Heart left ventricle (tissue), 16 donors: ENCODE data around the gene FAM53B. TPM values are rescaled to one million over a fixed set of nuclear protein-coding genes. Genes with fewer than 3 reads are reported as not detected.

Experiments used
- ATAC-seq, 4 donors: fragments of 200-7000 bp; cut with Tn5 transposase; one replicate each; pipeline ENCODE4 v1.9.1; 2020 to 2022; ENCODE audit warnings: moderate library complexity in 4 of 4, mild to moderate bottlenecking in 3 of 4, moderate number of reproducible peaks in 1 of 4
- DNase-seq, 5 donors: peaks; one replicate each; pipeline ENCODE4 v3.0.0-alpha.2; 2020
- H3K27ac ChIP-seq, 12 donors: fragments of 200-600 bp; sonication (generic) in 4 of 12; one replicate each; pipeline versions ENCODE4 v1.5.0 to v1.8.0; 2016 to 2022; ENCODE audit warnings: mild to moderate bottlenecking in 2 of 12
- H3K27me3 ChIP-seq, 9 donors: fragments of 200-600 bp; sonication (generic) in 2 of 9; one replicate each; pipeline versions ENCODE4 v1.5.1 to v1.8.0; 2016 to 2022; ENCODE audit warnings: mild to moderate bottlenecking in 3 of 9
- H3K36me3 ChIP-seq, 9 donors: fragments of 200-600 bp; sonication (generic) in 2 of 9; one replicate each; pipeline versions ENCODE4 v1.5.0 to v1.8.0; 2018 to 2022; ENCODE audit warnings: mild to moderate bottlenecking in 2 of 9
- H3K4me1 ChIP-seq, 12 donors: fragments of 200-600 bp; sonication (generic) in 4 of 12; one replicate each; pipeline versions ENCODE4 v1.5.0 to v1.8.0; 2016 to 2022; ENCODE audit warnings: mild to moderate bottlenecking in 3 of 12
- H3K4me3 ChIP-seq, 12 donors: fragments of 200-600 bp; sonication (generic) in 4 of 12; one replicate each; pipeline versions ENCODE4 v1.5.0 to v1.8.0; 2017 to 2022; ENCODE audit warnings: mild to moderate bottlenecking in 9 of 12, moderate library complexity in 4 of 12
- H3K9me3 ChIP-seq, 12 donors: fragments of 200-600 bp; sonication (generic) in 4 of 12; one replicate each; pipeline versions ENCODE4 v1.5.0 to v1.8.0; 2016 to 2022; ENCODE audit warnings: mild to moderate bottlenecking in 1 of 12
- POLR2A ChIP-seq, 2 donors: fragments of 450-650 bp; IDR thresholded peaks; one replicate each; pipeline ENCODE4 v1.6.1; 2017; ENCODE audit warnings: antibody characterized with exemption in 2 of 2, mild to moderate bottlenecking in 2 of 2, moderate library complexity in 2 of 2
- WGBS, 4 donors: extraction: QIAGEN DNeasy Blood & Tissue Kit in 2 of 4; methylation state at CpG; one replicate each; pipeline versions ENCODE4 v1.1.5 to v1.1.7; 2013 to 2018; 5-methylcytosine and 5-hydroxymethylcytosine counted together
- intact Hi-C, 10 donors: fragments of 100-400 bp; cut with DNase I; formaldehyde crosslinking; loops; one replicate each; pipeline versions ENCODE4 v1.11.1 to v1.14.2; 2022
- polyA plus RNA-seq, 2 donors: library from polyadenylated mRNA; stranded (reverse); fragments of 200-250 nt; gene quantifications; one replicate each; pipeline ENCODE4 v1.2.3, GENCODE V29; 2013
- total RNA-seq, 9 donors: library from RNA; depleted of rRNA in 2 of 9; stranded (reverse); fragments of >200 nt in 2 of 9; fragmentation: NEBNext Ultra II Directional in 3 of 9; extraction: Animal tissue kit (Norgen Biotek cat#: 25700) in 3 of 9; gene quantifications; one replicate each; pipeline versions ENCODE4 v1.1.0 to v1.2.4, GENCODE V29; 2016 to 2023
- TF ChIP-seq, protein P1 (sequence below), 12 donors: fragments of 200-600 bp; sonication (generic) in 4 of 12; IDR thresholded peaks; one replicate each; pipeline versions ENCODE4 v1.5.0 to v1.8.0; 2018 to 2022; ENCODE audit warnings: antibody characterized with exemption in 12 of 12, mild to moderate bottlenecking in 5 of 12
- donor health status: ischemic (EF 13 %, LVEDD 7.1; RV severe dilation, severe dysfunction).
- donor health status: healthy with polysubstance abuse.
- donor health status: DM: no; HTN: yes; CAD: no.
- donor health status: DM: no; HTN: no; CAD: no.
- donor health status: ischemic (EF 25% LVEDD 6.9; RV normal size, moderate dysfunction).
- donor health status: ischemic (EF 25% LVEDD 5.7; RV mildly dilated, moderate dysfunction).
- donor health status: healthy.
- donor health status: DM: yes; HTN: yes; CAD: no.
- donor health status: ischemic (EF 35%, LVEDD 5.7; RV mildly dilated, moderate dysfunction).
- donor health status: nonischemic (EF 11% LVEDD 7.7; RV severe dilation, severe dysfunction).
- donor health status: DM: yes; HTN: yes; CAD: no.
- donor health status: PGD.
- donor health status: ischemic (EF 29% LVEDD 5.4; RV normal size, mild dysfunction).
- donor health status: nonischemic (EF 23%, LVEDD 6.1; RV moderate dilation, normal function).

Gene FAM53B
- total and polyA plus RNA-seq, 11 donors: 23.7 to 57.7 (median 35.5) TPM

DNA sequence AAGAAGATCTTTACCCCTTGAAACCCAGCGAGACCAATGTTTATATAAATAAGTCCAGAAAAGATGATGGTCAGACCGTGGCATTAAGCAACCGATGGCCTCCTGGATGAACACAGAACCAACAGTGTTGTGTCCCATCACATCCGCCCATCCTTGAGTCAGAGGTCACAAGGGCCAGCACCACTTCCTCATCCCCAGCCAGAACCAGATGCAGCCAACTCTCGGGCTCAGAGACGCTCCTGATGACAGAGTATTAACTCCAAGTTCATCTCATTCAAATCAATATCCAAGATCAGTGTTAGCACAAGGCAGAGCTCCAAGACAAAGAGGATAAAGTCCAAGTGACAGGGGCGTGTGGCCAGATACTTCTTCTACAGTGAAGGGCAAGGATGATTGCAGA, 63.5 kb downstream of the FAM53B start:
- Histone ChIP-seq H3K9me3 (no peaks in the 10 kb centered on the region), H3K27me3 (no peaks in the 10 kb centered on the region), H3K36me3 (peaks cover 0 to 22% (median 18%) of the 10 kb centered on the region in 9 donors), H3K4me3 (no peak overlapping the region), H3K4me1 (peaks cover 16 to 99% (median 79%) of the 10 kb centered on the region in 12 donors), H3K27ac (peak overlapping the region in 6 of 12 donors; percentile 3 to 62 (median 20))
- DNase-seq (peak in 2 of 5 donors; percentile 59 to 64), ATAC-seq (peak in 1 of 4 donors; percentile 16)
- intact Hi-C loops: loop anchor here in 6 of 10 donors (5.0 to 10.0 kb wide), 2 partner anchors 33 to 54 kb away; no protein-coding TSS in a partner anchor
- WGBS, 4 donors: 63 to 74% (median 70%) methylated on average over 7 of the region's 7 CpGs
- TF ChIP-seq POLR2A (IDR thresholded peaks at IDR 0.05): no peak
- TF ChIP-seq, protein P1, sequence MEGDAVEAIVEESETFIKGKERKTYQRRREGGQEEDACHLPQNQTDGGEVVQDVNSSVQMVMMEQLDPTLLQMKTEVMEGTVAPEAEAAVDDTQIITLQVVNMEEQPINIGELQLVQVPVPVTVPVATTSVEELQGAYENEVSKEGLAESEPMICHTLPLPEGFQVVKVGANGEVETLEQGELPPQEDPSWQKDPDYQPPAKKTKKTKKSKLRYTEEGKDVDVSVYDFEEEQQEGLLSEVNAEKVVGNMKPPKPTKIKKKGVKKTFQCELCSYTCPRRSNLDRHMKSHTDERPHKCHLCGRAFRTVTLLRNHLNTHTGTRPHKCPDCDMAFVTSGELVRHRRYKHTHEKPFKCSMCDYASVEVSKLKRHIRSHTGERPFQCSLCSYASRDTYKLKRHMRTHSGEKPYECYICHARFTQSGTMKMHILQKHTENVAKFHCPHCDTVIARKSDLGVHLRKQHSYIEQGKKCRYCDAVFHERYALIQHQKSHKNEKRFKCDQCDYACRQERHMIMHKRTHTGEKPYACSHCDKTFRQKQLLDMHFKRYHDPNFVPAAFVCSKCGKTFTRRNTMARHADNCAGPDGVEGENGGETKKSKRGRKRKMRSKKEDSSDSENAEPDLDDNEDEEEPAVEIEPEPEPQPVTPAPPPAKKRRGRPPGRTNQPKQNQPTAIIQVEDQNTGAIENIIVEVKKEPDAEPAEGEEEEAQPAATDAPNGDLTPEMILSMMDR (IDR thresholded peaks at IDR 0.05): no peak

DNA sequence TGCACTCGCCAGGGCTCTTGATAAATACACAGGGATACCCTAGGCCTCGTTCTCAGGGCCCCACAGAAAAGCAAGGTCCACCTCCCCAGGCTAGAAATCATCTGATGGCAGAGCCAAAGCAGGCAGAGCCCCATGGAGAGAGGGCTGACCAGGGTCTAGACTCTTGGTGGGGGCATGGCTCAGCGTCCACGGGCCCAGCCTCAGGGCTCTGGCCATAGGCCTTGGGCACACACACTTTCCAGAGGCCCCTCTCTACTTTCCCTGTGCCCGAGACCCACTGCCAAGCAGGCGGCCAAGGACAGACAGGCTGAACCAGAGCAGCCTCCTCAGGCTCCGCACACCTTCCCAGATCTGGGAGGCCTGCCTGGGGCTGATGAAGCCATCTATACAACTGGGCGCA, 64.8 kb downstream of the FAM53B start:
- Histone ChIP-seq H3K9me3 (no peaks in the 10 kb centered on the region), H3K4me3 (no peak overlapping the region), H3K27ac (peak overlapping the region in 10 of 12 donors; percentile 29 to 92 (median 82)), H3K27me3 (no peaks in the 10 kb centered on the region), H3K4me1 (peaks cover 16 to 99% (median 78%) of the 10 kb centered on the region in 12 donors), H3K36me3 (peaks cover 0 to 22% (median 18%) of the 10 kb centered on the region in 9 donors)
- intact Hi-C loops: loop anchor here in 5 of 10 donors (5.0 kb wide), 1 partner anchor 37 kb away; no protein-coding TSS in a partner anchor
- no peak for TF ChIP-seq POLR2A (IDR thresholded peaks at IDR 0.05)
- TF ChIP-seq, protein P1 (IDR thresholded peaks at IDR 0.05): no peak
- 77 to 93% (median 85%) methylated on average over 5 to 8 of the region's 8 CpGs for WGBS, 4 donors
- DNase-seq (peak in 1 of 5 donors; percentile 25), ATAC-seq (no peak)

DNA sequence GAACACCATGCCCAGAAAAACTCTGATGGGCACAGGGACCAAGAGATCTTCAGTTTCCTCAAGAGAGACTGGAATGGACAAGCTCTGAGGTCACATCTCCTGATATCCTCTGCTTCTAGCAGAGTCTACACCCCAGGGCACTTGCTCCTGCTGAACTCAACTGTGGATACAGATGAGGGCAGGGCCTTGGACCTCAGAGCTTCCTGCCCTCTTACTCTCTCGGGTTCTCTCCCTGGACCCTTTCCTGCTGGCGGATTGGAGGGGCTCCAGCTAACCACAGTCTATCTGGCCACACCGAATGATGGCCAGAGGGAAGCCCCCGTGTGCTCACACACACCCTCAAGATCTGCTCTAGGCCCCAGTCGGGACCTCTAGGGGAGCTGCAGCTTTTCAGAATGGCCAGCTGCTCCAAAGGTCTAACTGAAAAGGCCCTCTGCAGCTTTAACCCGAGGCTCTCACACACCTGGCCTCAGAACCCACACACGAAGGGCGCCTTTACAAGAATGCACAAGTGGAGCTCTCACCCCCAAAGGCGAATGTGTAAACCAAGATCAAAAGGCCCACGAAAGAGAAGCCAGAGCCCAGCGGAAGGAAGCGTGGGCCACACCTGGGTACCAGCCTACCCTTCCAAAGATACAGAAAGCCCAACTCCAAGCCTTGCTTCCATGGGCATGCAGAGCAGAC, 65.5 kb downstream of the FAM53B start:
- Histone ChIP-seq H3K27ac (peak overlapping the region in 11 of 12 donors; percentile 62 to 92 (median 86)), H3K9me3 (no peaks in the 10 kb centered on the region), H3K27me3 (no peaks in the 10 kb centered on the region), H3K4me3 (no peak overlapping the region), H3K4me1 (peaks cover 19 to 99% (median 79%) of the 10 kb centered on the region in 12 donors), H3K36me3 (peaks cover 0 to 26% (median 18%) of the 10 kb centered on the region in 9 donors)
- WGBS, 4 donors: 62 to 76% (median 67%) methylated on average over 11 to 12 of the region's 12 CpGs
- ATAC-seq (no peak), DNase-seq (no peak)
- TF ChIP-seq POLR2A (IDR thresholded peaks at IDR 0.05): no peak
- TF ChIP-seq, protein P1 (IDR thresholded peaks at IDR 0.05): no peak
- intact Hi-C loops: loop anchor here in 5 of 10 donors (5.0 kb wide), 1 partner anchor 36 kb away; no protein-coding TSS in a partner anchor
